ENCODE data around the gene DENND4A.

The DENND4A gene

GRCh38 chr15:65792138-65792987 lies at the start of gene DENND4A:
TSS of gene DENND4A (minus strand) at chr15:65792293. CDS start at chr15:65756450, 35,843 bp downstream.
- peak; percentile 98 for DNase-seq (ENCODE audit: low spot score)

- DNase-seq (ENCODE audit: low spot score) = no peak
These were observed 49.2 kb upstream of the DENND4A start for GRCh38 chr15:65841121-65841930.

GRCh38 chr15:65839985-65840384 lies 47.9 kb upstream of the DENND4A start:
- no peak for DNase-seq (ENCODE audit: low spot score)

GRCh38 chr15:65839354-65839901 lies 47.3 kb upstream of the DENND4A start:
- DNase-seq (ENCODE audit: low spot score) = peak; percentile 44

- peak; percentile 48 for DNase-seq (ENCODE audit: low spot score)
These were observed 45.5 kb upstream of the DENND4A start for GRCh38 chr15:65837301-65838294.

- DNase-seq (ENCODE audit: low spot score) = peak; percentile 68
These were observed 44.6 kb upstream of the DENND4A start for GRCh38 chr15:65836665-65837064.

- DNase-seq (ENCODE audit: low spot score) = no peak
These were observed 43.4 kb upstream of the DENND4A start for GRCh38 chr15:65835447-65835846.

GRCh38 chr15:65834603-65835282 lies 42.6 kb upstream of the DENND4A start:
- no peak for DNase-seq (ENCODE audit: low spot score)

GRCh38 chr15:65833501-65834205 lies 41.6 kb upstream of the DENND4A start:
- peak; percentile 71 for DNase-seq (ENCODE audit: low spot score)

- DNase-seq (ENCODE audit: low spot score) = peak; percentile 71
These were observed 40.7 kb upstream of the DENND4A start for GRCh38 chr15:65832549-65833364.

GRCh38 chr15:65829130-65829764 lies 37.2 kb upstream of the DENND4A start:
- peak; percentile 77 for DNase-seq (ENCODE audit: low spot score)

- DNase-seq (ENCODE audit: low spot score) = peak; percentile 51
These were observed 36.5 kb upstream of the DENND4A start for GRCh38 chr15:65828585-65828984.

GRCh38 chr15:65827065-65827464 lies 35.0 kb upstream of the DENND4A start:
- no peak for DNase-seq (ENCODE audit: low spot score)

- DNase-seq (ENCODE audit: low spot score) = no peak
These were observed 33.0 kb upstream of the DENND4A start for GRCh38 chr15:65824941-65825544.

GRCh38 chr15:65824031-65824743 lies 32.1 kb upstream of the DENND4A start:
- DNase-seq (ENCODE audit: low spot score) = peak; percentile 90

GRCh38 chr15:65822316-65822715 lies 30.2 kb upstream of the DENND4A start:
- no peak for DNase-seq (ENCODE audit: low spot score)

- DNase-seq (ENCODE audit: low spot score) = no peak
These were observed 29.0 kb upstream of the DENND4A start for GRCh38 chr15:65821070-65821469.

GRCh38 chr15:65819563-65819960 lies 27.5 kb upstream of the DENND4A start:
- DNase-seq (ENCODE audit: low spot score) = peak; percentile 81
